Astrocyte of the hippocampus (primary cell): ENCODE measurements around the gene ZHX3.
A peak's percentile ranks its signal among the peaks of the same experiment; 100 is the strongest.

ENCODE experiments used
- DNase-seq: peaks from one replicate; pipeline ENCODE4 v3.0.0; 2011; ENCODE audit warnings: low read depth, low spot score

The ZHX3 gene, protein sequence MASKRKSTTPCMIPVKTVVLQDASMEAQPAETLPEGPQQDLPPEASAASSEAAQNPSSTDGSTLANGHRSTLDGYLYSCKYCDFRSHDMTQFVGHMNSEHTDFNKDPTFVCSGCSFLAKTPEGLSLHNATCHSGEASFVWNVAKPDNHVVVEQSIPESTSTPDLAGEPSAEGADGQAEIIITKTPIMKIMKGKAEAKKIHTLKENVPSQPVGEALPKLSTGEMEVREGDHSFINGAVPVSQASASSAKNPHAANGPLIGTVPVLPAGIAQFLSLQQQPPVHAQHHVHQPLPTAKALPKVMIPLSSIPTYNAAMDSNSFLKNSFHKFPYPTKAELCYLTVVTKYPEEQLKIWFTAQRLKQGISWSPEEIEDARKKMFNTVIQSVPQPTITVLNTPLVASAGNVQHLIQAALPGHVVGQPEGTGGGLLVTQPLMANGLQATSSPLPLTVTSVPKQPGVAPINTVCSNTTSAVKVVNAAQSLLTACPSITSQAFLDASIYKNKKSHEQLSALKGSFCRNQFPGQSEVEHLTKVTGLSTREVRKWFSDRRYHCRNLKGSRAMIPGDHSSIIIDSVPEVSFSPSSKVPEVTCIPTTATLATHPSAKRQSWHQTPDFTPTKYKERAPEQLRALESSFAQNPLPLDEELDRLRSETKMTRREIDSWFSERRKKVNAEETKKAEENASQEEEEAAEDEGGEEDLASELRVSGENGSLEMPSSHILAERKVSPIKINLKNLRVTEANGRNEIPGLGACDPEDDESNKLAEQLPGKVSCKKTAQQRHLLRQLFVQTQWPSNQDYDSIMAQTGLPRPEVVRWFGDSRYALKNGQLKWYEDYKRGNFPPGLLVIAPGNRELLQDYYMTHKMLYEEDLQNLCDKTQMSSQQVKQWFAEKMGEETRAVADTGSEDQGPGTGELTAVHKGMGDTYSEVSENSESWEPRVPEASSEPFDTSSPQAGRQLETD

DNA sequence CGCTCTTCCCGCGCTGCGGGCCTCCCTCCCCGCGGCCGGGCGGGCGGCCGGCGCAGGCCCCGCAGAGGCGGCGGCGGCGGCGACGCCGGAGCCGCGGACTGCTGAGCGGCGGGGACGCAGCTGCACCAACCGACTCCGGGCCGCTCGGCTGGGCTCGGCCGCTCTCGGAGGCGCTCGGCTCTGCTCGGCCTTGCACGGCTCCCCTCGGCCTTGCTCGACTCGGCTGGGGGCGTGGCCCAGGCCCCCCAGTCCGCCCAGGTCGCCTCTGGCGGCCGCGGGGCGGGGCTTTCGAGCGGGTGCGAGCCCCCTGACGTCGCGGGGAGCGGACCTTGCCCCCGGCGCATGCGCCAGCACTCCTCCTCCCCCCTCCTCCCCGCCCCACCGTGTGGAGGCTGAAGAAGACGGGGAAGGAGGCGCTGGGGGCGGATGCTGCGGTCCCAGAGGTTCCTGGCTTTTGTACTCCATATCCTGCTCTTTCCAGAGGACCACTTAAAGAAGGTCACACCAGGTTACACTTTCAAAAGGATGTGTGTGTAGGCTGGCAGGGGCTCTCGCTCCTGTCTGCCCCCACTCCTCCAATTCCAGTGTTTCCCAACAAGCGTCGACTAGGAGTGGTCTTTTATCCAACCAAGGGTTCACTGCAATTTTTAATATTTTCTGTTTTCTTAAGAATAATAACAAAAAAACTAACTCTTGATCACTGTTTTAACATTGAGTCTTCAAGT is at the start of gene ZHX3:
TSS of gene ZHX3 (minus strand) at position 186 of the 725 bp plus-strand sequence. CDS start 112,815 bp downstream, outside the sequence.
- DNase-seq: peak; percentile 99

DNA sequence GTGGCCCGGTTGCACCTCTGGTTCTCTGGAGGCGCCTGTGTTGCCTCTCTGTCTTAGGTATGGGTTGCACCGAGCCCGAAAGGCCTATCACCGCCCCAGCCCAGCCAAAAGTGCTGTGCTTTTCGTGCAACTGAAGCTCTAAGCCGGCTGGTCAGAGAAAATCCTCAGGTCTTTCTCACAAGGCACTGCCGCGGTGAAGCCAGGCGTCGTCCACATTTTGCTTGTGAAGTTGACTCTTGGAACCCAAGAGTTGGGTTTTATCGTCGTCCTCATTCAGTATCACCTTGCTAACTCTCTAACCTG is 49.8 kb upstream of the ZHX3 start:
- DNase-seq: no peak

DNA sequence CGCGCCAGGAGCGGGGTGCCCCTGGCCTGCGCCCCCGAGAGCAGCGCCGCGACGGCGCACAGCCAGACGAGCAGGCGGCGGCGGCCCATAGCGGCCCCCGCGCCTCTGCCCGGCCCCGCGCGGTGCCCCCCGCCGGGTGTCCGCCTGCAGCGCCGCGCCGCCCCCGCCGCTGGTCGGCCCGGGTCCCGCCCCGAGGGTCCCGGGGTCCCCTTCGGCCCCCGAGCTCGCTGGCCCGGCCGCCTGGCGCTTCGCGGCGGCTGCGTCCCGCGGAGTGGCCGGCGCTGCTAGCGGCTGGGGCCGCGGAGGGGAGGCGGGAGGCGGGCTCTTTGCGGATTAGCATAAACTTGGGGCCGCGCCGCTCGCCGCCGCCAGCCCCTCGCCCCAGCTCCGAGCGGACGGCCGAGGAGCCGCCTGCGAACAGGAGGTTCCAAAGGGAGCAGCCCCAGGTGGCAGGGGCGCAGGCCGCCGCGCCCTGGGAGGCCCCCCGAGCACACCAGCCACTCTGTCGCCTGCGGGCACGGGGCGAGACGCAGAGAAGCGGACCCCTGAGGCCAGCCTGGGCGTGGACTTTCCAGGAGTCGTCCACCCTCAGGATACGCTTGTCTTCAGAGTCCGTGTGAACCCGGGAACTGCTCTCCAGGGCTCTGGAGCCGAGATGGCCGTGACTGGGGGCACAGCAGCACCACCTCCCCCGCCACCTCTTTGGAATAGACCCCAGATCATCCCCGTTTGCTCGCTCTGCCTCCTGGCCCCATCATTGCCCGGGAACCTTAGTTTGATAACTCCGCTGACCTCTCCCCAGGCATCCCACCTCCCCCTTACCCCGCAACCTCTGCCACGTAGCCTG is 49.2 kb upstream of the ZHX3 start, which contains the start of gene EMILIN3:
TSS of gene EMILIN3 (minus strand) at position 273 of the 847 bp plus-strand sequence. CDS start at position 89, 184 bp downstream.
- DNase-seq: peak; percentile 47

DNA sequence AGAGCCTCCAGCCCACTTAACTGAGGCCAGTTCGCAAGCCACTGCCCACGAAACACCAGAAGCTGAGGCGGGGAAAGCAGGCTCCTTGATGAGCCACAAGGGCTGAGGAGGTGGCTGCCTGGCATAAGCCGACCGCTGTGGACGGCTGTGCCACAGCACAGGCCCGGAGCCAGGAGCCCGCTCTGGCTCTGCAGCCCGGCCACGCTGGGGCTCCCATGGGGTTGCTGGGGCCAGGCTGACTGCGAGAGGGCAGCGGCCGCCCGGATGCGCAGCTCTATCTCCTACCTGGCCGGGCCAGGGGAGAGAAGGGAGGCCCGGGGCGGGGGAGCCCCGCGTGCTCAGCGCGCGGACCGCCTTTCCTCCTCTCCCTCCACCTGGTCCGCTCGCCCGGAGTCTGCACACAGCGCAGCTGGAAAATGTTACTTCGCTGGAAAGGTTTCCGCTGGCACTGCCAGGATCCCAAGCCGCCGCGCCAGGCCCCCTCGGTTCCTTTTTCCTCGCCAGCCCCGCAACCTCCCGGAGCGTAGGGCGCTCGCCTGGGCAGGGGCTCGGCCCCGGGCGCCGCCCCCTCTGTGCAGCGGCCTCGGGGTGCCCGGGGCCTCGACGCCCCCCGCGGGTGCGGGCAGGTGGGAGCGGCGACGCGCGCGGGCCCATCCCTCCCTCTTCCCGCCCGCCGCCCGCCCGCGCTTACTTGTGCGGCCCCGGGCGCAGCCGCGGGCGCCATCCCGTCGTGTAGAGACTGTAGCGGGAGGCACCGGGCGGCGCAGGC is 48.4 kb upstream of the ZHX3 start:
- DNase-seq: peak; percentile 43

DNA sequence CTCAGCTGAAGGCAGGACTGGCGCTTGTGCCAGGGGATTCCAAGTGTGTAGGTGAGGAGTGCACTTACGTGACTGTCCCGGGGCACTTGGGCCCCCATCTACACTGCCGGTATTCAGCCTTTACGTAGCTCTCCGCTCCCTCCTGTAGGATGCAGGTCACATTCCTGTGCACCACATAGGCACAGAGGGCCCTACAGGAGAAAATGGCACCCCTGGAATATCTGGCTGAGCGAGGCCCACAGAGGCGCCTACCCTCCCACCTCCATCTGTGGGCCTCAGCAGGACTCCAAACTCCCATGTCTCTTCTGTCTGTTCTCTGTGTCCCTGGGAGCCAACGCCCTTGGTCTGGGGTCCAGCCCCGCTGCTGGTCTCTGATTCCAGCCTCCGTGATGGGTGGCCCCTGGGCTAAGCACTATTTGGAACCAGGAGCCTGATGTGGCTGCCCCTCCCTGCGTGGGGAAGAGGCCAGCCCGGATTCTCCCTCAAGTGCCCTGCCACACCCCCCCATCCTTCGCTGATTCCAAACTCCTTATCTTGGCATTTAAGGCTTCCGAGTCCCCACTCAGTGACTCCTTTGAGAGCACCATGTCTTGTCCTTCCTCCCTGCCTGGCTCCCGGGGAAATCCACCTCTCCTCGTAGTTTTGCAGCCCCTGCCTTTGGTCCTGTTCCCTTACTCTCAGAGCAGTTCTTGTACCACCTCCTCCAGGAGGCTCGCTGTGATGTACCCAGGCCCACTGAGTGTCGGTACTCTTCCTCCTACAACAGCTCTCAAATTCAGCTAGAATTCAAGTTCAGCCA is 47.6 kb upstream of the ZHX3 start:
- no peak for DNase-seq

DNA sequence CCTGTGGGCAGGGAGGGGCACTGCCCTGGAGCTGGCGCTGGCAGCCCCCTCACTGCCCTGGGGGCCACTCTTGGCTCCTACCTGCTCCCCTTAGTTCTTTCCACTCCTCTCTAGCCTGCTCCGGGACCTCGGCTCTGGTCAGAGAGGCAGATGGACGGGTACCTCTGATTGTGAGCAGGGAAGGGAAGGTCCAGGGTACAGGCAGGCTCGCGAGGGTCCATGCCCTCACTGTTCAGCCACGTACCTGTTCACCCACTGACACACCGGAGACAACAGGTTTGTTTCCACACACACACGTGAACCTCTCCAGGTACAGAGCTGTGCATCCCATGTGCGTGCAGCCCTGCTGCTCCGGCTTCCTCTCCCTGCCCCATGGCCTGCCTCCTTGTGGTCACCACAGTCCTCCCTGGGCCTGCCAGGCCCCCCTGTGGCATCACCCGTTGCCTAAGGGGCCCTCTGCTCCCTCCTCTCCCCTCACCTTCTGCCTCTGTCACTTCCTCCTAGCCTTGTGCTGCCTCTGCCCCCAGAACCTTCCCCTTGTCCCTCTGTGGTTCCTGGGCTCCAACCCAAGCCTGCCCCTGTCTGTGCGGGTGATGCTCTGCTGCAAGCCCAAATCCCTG is 46.8 kb upstream of the ZHX3 start:
- DNase-seq: no peak

DNA sequence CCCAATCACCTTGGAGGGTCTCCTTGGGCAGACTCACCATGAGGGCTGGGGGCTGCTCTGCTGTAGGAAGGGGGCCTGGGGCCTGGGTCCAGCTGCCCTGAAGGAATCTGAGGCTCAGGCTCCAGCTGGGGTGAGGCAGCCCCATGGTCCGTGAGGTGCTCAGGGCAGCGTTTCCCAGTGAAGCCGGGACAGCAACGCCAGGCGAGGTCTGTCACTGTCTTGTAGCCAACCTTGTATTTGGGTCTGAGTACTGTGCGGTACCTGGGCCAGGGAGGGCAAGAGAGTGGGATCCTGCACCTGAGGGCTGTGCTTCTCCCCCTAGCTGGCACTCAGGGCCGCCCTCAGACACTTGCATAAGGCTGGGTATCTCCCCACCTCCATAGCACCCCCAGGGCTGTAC is 46.1 kb upstream of the ZHX3 start:
- no peak for DNase-seq

DNA sequence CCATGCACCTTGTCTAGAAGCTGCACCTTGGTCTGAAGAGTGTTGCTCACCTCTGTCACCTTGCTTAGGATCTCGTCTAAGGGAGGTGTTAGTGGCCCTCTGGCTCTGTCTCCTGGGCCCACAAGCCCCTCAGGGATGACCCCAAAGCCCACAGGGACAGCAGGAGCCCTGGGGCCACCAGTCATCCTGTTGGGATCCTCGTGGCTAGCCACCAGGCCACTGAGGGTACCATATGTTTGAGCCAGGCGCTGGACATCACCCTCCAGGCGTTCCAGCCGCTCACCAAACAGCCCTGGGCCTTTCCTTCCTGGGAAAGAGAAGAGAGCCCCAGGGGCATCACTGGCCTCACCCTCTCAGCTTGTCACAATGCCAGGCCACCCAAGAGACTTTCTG is 45.2 kb upstream of the ZHX3 start:
- DNase-seq: no peak

DNA sequence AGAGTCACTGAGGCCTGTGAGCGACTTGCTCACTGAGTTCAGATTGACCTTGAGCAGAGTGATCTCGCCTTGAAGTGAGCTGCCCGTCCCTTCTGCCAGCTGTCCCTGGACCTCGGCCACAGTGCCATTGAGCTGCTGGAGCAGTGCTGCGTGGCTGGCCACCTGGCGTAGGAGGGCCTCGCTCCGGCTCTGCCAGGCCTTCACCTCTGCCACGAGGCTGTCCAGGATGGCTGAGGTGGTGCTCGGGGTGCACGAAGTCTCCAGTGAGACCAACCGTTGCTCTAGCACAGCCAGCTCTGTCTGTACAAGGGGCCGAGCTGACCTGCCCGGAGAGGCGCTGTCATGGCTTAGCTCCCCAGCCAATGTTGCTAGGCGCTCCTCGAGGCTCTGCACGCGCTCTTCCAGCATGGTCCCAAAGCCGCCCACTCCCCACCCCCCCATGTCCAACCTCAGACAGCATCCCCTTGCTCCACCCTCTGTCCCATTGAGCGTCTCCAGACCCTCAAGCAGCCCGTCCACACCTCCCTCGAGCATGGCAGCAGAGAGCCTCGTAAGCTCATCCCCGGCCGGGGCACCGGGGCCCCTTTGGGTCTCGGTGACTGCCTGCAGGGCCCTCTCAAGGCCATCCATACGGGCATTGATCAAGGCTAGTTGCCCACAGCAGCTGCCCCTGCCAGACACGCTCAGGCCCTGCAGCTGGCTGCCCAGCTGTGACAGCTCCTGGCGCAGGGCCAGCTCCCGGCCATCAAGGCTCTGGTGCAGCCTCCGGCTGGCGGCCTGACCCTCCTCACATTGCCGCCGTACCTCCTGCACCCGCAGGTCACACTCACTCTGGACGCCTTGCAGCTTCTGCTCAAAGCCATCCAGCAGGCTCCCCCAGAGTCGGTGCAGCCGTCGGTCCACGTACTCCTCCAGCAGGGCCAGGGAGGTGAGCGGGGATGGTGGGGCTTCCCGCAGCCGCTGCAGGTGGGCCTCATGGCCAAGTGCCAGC is 44.5 kb upstream of the ZHX3 start:
- DNase-seq: no peak

DNA sequence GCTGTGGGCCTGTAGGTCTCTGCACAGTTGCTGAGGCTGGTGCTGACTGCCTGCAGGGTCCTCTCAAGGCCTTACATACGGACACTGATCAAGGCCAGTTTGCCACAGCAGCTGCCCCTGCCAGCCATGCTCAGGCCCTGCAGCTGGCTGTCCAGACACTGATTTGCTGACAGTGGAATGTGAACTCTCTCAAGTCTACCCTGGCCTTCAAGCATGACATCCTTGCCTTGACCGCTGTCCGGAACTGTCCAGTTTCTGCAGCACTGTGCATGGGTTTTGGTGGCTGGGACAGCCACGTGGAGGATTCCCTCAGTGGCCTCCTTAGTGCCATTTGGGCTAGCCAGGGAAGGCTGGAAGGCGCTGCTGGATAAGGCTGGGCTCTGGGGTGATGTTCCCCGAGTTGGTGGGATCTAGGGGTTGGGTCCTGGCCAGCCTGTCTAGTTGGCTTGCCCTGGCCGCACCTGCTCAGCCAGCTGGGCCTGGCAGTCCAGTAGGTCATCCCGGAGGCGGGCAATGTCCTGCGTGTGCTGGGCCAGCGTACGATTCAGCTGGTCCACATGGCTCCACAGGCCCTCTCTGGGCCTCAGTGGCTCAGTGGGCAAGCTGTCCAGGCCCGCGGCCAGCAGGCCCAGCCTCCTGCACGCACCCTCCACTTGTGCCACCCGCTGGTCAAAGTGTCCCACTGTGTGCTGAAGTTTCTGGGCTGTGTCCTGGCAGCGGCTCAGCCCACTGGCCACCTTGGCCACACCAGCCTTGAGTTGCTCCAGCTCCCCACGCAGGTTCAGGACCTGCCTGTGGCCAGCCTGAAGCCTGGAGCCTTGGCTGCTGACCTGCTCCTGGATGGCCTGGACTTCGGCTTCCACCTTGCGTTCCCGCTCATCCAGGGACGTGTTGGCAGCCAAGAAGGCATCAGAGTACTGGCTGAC is 43.6 kb upstream of the ZHX3 start:
- DNase-seq: no peak

DNA sequence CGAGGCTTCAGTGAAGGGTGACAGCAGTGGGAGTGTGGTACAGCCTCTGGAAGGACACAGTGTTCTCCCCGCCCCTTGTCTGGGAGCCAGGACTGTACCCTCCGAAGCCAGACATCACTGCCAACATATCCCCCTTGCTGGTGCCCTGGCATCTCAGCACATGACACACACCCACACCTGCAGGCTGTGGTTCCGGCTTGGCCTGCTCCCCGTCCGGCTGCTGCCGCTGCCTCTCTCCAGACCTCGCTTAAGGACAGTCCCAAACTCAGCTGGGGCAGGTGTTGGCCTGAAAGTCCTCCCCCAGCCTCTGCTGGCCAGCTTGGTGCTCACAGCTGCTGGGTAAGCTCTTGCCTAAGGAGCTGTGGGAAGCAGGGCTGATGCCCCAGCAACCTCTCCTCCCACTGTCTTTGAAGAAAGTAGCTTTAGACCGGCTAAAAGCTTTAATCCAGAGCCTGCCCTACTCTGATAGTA is 42.0 kb upstream of the ZHX3 start:
- no peak for DNase-seq

DNA sequence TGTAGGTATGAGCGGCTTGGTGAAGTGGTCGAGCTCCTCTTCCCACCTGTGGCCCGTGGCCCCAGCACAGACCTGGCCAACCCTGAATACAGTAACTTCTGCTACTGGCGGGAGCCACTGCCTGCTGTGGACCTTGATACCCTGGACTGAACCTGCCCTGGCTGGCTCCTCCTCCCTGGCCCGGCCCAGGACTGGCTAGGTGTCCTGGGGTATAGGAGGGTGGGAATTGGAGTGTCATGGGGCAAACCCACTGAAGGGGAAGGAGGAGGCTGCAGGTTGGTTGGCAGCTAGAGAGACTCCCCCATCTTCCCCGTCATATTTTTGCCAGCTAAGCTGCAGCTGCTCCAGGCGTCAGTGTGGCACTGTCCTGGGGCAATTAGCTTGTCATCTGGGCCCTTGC is 41.2 kb upstream of the ZHX3 start:
- no peak for DNase-seq

DNA sequence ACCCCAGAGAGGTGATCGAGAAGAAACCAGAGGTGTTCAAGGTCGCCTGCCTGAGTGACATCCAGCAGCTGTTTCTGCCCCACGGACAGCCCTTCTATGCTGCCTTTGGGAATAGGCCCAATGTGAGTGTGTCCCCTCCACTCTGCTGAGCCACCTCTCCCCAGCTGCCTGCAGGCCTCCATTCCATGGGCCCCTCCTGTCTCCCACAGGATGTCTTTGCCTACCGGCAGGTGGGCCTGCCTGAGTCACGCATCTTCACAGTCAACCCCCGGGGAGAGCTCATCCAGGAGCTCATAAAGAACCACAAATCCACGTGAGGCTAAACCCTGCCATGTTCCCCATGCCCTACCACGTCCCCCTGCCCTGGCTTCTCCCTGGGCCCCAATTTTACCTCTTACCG is 40.7 kb upstream of the ZHX3 start:
- DNase-seq: no peak

DNA sequence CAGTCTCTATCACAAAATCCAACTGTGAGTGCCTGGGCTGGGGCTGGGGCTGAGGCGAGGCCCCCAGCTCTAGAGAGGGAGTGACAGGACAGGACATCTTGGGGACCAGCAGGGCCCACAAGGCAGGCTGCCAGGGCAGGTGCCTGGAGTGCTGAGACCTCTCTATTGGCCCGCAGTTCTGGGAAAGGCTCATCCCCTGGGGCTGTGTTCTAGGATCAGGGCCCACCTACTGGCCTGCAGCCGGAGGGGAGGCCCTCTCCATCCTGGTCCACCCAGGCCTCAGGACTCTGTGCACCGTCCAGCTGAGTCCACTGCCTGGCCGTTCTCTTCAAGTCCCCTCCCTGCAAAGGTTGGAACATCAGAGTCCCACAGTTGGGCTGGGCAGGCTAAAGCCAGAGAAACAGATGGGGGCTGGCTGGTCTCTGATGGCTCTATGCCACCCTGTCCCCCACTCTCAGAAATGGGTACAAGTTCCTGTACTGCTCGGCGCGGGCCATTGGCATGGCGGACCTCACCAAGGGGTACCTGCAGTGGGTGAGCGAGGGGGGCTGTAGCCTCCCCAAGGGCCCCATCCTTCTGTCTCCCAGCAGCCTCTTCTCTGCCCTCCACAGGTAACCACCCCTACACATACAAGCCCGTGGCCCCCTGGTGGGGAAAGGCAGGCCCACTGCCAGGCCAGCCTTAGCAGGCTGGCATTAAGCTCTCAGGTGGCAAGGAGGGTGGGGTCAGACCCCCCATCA is 40.1 kb upstream of the ZHX3 start:
- no peak for DNase-seq

DNA sequence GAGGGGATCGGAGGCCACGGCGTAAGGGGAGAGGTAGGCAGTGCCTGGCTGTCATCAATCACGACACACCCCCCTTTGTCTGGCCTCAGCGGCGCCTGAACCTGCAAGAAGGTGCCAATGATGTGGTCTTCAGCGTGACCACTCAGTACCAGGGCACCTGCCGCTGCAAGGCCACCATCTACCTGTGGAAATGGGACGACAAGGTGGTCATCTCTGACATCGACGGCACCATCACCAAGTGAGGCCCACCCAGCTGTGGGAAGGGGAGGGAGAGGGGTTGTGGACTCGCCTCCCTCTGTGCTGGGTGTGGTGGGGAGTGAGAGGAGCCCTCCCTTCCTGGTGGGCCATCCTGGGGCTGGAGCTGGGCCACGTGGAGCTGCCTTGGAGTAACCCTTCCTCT is 39.4 kb upstream of the ZHX3 start:
- DNase-seq: no peak
